Thyroid gland (tissue), 4 donors: ENCODE data around the gene ZNF213.

Experiments used
- POLR2A ChIP-seq, 2 donors: fragments of 450-650 bp; IDR thresholded peaks; one replicate each; pipeline ENCODE4 v1.6.1; 2017; ENCODE audit warnings: antibody characterized with exemption in 2 of 2, mild to moderate bottlenecking in 2 of 2, moderate library complexity in 1 of 2
- TF ChIP-seq, protein P1 (sequence below), 6 experiments: fragments of 200-600 bp in 3 of 6; fragments of 450-650 bp in 3 of 6; sonication (generic) in 3 of 6; IDR thresholded peaks; one replicate each; pipeline ENCODE4 v1.5.1; 2016 to 2019; ENCODE audit warnings: antibody characterized with exemption in 6 of 6, mild to moderate bottlenecking in 2 of 6, inconsistent platforms in 1 of 6, moderate library complexity in 1 of 6

DNA sequence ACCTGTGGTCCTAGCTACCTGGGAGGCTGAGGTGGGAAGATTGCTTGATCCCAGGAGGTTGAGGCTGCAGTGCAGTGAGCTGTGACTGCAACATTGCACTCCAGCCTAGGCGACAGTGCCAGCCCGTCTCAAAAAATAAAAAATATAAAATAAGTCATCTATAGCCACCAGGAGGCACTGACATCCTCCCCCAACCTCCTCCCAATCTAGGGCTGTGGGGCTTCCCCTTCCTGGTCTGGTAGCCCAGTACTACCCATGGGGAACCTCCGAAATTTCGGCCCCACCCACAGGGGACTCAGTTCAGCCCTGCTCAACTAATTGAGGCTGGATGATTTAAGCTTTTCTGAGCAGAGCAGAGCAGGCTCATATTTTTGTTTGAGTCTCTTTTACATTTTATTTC is 39.0 kb upstream of the ZNF213 start:
- TF ChIP-seq, protein P1, sequence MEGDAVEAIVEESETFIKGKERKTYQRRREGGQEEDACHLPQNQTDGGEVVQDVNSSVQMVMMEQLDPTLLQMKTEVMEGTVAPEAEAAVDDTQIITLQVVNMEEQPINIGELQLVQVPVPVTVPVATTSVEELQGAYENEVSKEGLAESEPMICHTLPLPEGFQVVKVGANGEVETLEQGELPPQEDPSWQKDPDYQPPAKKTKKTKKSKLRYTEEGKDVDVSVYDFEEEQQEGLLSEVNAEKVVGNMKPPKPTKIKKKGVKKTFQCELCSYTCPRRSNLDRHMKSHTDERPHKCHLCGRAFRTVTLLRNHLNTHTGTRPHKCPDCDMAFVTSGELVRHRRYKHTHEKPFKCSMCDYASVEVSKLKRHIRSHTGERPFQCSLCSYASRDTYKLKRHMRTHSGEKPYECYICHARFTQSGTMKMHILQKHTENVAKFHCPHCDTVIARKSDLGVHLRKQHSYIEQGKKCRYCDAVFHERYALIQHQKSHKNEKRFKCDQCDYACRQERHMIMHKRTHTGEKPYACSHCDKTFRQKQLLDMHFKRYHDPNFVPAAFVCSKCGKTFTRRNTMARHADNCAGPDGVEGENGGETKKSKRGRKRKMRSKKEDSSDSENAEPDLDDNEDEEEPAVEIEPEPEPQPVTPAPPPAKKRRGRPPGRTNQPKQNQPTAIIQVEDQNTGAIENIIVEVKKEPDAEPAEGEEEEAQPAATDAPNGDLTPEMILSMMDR (IDR thresholded peaks at IDR 0.05): peak in 1 of 6 experiments; percentile 8
- TF ChIP-seq POLR2A (IDR thresholded peaks at IDR 0.05): no peak
